Testis (tissue), 2 donors: ENCODE measurements around the gene SORCS3.

Source experiments
- CTCF ChIP-seq, 3 experiments: fragments of 450-650 bp in 2 of 3; fragments of 200-600 bp in 1 of 3; sonication (generic) in 1 of 3; IDR thresholded peaks; one replicate each; pipeline ENCODE4 v1.5.1; 2016 to 2019; ENCODE audit warnings: antibody characterized with exemption in 3 of 3, mild to moderate bottlenecking in 2 of 3, moderate library complexity in 1 of 3
- POLR2A ChIP-seq: fragments of 450-650 bp; IDR thresholded peaks from one replicate; pipeline ENCODE4 v1.6.1; 2017; ENCODE audit warnings: antibody characterized with exemption, mild to moderate bottlenecking, moderate library complexity

DNA sequence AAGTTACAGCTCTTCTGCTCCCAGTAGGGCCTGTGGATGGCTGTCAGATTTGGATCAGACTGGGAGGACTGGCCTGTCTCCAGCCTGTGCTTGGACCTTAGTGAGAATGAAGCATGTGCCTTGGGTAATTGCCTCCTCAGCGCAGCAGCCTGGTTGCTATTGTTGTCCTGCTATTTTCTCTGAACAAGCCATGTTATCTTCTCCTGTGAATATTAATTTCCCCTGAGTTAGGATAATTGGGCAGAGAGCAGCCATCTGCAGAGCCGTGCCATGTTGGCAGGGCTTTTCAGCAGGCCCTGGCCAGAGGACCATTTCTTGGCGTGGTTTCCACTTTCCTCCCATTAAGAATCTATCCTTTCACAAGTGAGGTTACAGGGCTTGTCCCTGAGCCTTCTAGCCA is 497.3 kb downstream of the SORCS3 start:
- TF ChIP-seq CTCF (IDR thresholded peaks at IDR 0.05) = no peak
- no peak for TF ChIP-seq POLR2A
